Fibroblast of the aortic adventitia (primary cell): ENCODE results near the gene SLC2A5. TPM values are rescaled to one million over a fixed set of nuclear protein-coding genes. Genes with fewer than 3 reads are reported as not detected.
"Not testable (repeated sequence)": the region's sequence is repeated elsewhere in the genome, so short reads cannot be mapped to it uniquely, and the experiment has no call there.

Experiments
- DNase-seq: peaks from one replicate; pipeline ENCODE4 v3.0.0-alpha.2; 2010; ENCODE audit warnings: low read depth
- H3K4me3 ChIP-seq: 2 replicates; pipeline ENCODE4 v1.5.1; 2011; ENCODE audit warnings: low read depth, mild to moderate bottlenecking, control low read depth, low read length, moderate library complexity
- total RNA-seq: library from RNA; depleted of rRNA; stranded (reverse); fragments of >200 nt; gene quantifications from 2 replicates; pipeline ENCODE4 v1.2.3, GENCODE V29; 2012; ENCODE audit warnings: low replicate concordance
- TF ChIP-seq, protein P1 (sequence below): IDR thresholded peaks from 2 replicates; pipeline ENCODE4 v1.5.1; 2011; ENCODE audit warnings: mild to moderate bottlenecking, low read length, control low read depth, inconsistent platforms; ENCODE audit not compliant: insufficient read depth

SLC2A5 gene
- total RNA-seq, 1 donor = 0.90 TPM

GRCh38 chr1:9101510-9102146 is 32.2 kb upstream of the SLC2A5 start:
- H3K4me3 ChIP-seq = no peak overlapping the region
- peak; percentile 78 for DNase-seq
- TF ChIP-seq, protein P1, sequence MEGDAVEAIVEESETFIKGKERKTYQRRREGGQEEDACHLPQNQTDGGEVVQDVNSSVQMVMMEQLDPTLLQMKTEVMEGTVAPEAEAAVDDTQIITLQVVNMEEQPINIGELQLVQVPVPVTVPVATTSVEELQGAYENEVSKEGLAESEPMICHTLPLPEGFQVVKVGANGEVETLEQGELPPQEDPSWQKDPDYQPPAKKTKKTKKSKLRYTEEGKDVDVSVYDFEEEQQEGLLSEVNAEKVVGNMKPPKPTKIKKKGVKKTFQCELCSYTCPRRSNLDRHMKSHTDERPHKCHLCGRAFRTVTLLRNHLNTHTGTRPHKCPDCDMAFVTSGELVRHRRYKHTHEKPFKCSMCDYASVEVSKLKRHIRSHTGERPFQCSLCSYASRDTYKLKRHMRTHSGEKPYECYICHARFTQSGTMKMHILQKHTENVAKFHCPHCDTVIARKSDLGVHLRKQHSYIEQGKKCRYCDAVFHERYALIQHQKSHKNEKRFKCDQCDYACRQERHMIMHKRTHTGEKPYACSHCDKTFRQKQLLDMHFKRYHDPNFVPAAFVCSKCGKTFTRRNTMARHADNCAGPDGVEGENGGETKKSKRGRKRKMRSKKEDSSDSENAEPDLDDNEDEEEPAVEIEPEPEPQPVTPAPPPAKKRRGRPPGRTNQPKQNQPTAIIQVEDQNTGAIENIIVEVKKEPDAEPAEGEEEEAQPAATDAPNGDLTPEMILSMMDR = peak; percentile 88

DNA sequence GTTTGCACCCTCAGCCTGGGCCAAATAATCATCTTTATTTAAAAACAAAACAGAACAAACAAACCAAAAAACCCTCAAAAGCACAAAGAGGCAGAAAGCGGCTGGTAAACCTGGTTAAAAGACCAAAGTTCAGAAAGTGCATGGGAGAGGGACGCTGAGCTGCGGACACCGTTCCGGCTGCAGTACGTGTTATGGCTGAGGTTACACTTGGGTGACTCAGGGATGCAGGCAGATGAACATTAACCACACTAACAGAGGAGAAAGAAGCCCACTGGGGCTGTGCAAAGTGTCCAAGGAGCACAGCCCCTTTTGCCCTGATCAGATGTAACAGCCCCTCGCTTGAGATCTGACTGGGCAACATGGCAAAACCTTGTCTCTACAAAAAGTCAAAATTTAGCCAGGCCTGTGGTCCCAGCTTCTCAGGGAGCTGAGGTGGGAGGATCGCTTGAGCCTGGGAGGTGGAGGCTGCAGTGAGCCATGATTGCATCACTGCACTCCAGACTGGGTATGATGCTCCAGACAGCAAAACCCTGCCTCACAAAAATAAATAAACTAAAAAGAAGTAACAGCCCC is 31.1 kb upstream of the SLC2A5 start:
- TF ChIP-seq, protein P1 = no peak
- H3K4me3 ChIP-seq = no peak overlapping the region
- peak; percentile 50 for DNase-seq

GRCh38 chr1:9099555-9099954 is 30.1 kb upstream of the SLC2A5 start:
- TF ChIP-seq, protein P1 = no peak
- no peak for DNase-seq
- H3K4me3 ChIP-seq = no peak overlapping the region

GRCh38 chr1:9097947-9098705 is 28.7 kb upstream of the SLC2A5 start:
- no peak for DNase-seq
- TF ChIP-seq, protein P1 = no peak
- H3K4me3 ChIP-seq = no peak overlapping the region

GRCh38 chr1:9095818-9096217 is 26.4 kb upstream of the SLC2A5 start:
- H3K4me3 ChIP-seq = no peak overlapping the region
- DNase-seq = no peak
- TF ChIP-seq, protein P1 = no peak

- DNase-seq, H3K4me3 ChIP-seq: not testable (repeated sequence)
These were observed 24.7 kb upstream of the SLC2A5 start for GRCh38 chr1:9093996-9094595.

DNA sequence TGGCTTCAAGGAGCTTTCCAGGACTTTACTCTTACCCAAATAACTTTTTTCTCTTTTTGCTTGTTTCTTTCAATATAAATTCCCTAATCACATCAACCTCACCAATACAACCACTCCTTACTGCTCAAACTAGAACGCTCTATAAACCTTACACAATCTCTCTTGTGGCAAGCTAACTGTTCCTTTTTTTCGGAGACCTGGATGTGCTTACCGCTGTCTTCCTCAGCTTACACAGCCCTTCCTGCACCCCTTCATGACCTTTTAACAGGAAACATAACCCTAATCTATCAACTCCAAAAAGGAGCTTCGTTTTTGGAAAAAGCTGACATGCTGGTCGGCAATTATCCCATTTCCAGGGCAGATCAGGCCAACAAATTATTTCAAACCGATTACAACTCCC is 24.1 kb upstream of the SLC2A5 start:
- TF ChIP-seq, protein P1 = no peak
- DNase-seq = no peak
- no peak overlapping the region for H3K4me3 ChIP-seq
